Activated CD4-positive, alpha-beta T cell treated with anti-CD3 and anti-CD28 coated beads for 36 hours (primary cell): ENCODE results near the gene SERPINA1. TPM values are rescaled to one million over a fixed set of nuclear protein-coding genes. Genes with fewer than 3 reads are reported as not detected.

Experiments
- ATAC-seq: fragments of 200-7000 bp; cut with Tn5 transposase; one replicate; pipeline ENCODE4 v1.10.0; 2021; ENCODE audit warnings: mild to moderate bottlenecking, moderate library complexity
- CTCF ChIA-PET: fragments of 350-600 bp; sonication (Branson Sonifier 250); formaldehyde crosslinking; loops from one replicate; lab custom pipeline; 2021; ENCODE audit warnings: antibody characterized with exemption; lab: Charles Lee
- POLR2A ChIA-PET: fragments of 350-600 bp; sonication (Branson Sonifier 250); formaldehyde crosslinking; loops from one replicate; lab custom pipeline; 2021; ENCODE audit warnings: antibody characterized with exemption, inconsistent platforms; lab: Charles Lee
- DNase-seq: peaks from one replicate; pipeline ENCODE4 v3.0.0-alpha.2; 2020
- H3K27ac Mint-ChIP-seq: one replicate; pipeline ENCODE4 v1.8.0; 2021; ENCODE audit warnings: mixed read lengths
- H3K27me3 Mint-ChIP-seq: one replicate; pipeline ENCODE4 v1.8.0; 2021; ENCODE audit warnings: mixed read lengths
- H3K36me3 Mint-ChIP-seq: one replicate; pipeline ENCODE4 v1.8.0; 2021; ENCODE audit warnings: low read depth, mixed read lengths
- H3K4me1 Mint-ChIP-seq: one replicate; pipeline ENCODE4 v1.8.0; 2021; ENCODE audit warnings: mixed read lengths
- H3K4me3 Mint-ChIP-seq: one replicate; pipeline ENCODE4 v1.8.0; 2021; ENCODE audit warnings: mild to moderate bottlenecking, moderate library complexity, mixed read lengths
- H3K9me3 Mint-ChIP-seq: one replicate; pipeline ENCODE4 v1.8.0; 2021; ENCODE audit warnings: low read depth, mixed read lengths
- intact Hi-C, 2 experiments: fragments of 100-400 bp; cut with DNase I in 1 of 2; cut with micrococcal nuclease in 1 of 2; formaldehyde crosslinking; loops; one replicate each; pipeline versions ENCODE4 v1.14.2 to v1.15.1; 2022 to 2024; cut with DNase I, micrococcal nuclease
- total RNA-seq, 2 experiments: library from RNA; stranded (reverse); gene quantifications; one replicate each; pipeline ENCODE4 v1.2.3, GENCODE V29; 2021

The SERPINA1 gene
- total RNA-seq, 2 experiments from 2014 or later: 102 to 140 TPM

DNA sequence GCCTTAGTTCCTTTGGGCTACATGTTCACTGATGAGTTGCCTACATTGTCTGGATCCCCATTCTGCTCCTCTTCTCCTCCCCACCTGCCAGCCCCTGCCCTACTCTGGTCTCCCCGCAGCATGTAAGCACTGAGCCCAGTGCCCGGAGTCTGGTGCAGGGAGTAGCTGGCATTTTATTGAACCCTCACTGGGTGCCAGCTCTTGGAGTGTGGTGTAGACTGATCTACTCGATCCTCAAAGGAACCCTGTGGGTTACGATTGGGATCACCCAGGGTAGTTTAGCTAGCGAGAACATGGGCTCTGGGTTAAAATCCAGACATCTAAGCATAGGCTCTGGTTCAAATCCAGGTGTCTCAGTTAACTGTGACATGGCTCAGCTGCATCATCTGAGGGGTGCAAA, 56.9 kb downstream of the SERPINA1 start:
- Mint-ChIP-seq H3K4me3 (no peak overlapping the region), H3K36me3 (no peaks in the 10 kb centered on the region), H3K9me3 (no peaks in the 10 kb centered on the region), H3K27me3 (peaks cover 6% of the 10 kb centered on the region), H3K27ac (no peak overlapping the region), H3K4me1 (no peaks in the 10 kb centered on the region)
- ChIA-PET POLR2A (no interaction called here), CTCF (interaction anchor here (1.1 to 2.0 kb wide), 3 partner anchors 8 to 217 kb away, joined by 3 to 6 read pairs (median 3); partner anchors contain the start of gene SERPINA6)
- intact Hi-C loops: no loop called here
- ATAC-seq (no peak), DNase-seq (no peak)

DNA sequence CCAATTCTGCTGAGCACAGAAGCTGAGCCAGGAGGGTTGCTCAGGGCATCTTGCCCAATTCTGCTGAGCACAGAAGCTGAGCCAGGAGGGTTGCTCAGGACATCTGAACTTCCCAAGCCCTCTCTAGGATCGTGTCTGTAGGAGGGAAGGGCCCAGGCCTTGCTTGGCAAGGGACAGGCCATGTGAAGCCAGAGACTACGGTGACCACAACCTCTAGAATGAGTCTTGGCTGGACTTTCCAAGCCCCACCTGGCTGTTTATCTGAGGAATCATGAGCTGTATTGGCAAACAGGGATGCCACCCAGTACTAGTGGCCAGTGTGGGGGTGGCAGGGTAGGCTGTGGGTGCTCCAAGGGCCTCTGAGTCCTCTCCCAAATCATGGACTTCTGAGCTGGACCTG, 57.5 kb downstream of the SERPINA1 start:
- H3K9me3 Mint-ChIP-seq: no peaks in the 10 kb centered on the region
- ChIA-PET CTCF (interaction anchor here (1.2 to 2.0 kb wide), 2 partner anchors 9 to 218 kb away, joined by 3 to 6 read pairs; no protein-coding TSS in a partner anchor), POLR2A (no interaction called here)
- peaks cover 6% of the 10 kb centered on the region for H3K27me3 Mint-ChIP-seq
- no peaks in the 10 kb centered on the region for H3K4me1 Mint-ChIP-seq
- intact Hi-C loops: no loop called here
- ATAC-seq: no peak
- no peak overlapping the region for H3K27ac Mint-ChIP-seq
- no peaks in the 10 kb centered on the region for H3K36me3 Mint-ChIP-seq
- no peak overlapping the region for H3K4me3 Mint-ChIP-seq
- no peak for DNase-seq

DNA sequence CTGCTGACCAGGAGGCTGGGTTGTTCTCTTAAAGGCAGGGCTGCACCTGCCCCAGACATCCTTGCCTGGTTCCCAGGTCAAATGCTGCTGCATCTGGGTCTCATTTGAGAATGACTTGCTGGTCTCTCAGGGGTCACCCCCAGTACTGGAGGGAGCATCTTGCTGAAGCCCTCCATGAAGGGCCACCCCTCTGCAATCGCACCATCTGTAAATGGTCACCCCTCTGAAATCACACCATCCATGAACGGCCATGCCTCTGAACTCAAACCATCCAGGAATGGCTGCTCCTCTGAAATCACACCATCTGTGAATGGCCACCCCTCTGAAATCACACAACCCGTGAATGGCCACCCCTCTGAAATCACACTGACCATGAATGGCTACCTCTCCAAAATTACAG, 58.0 kb downstream of the SERPINA1 start:
- CTCF ChIA-PET: interaction anchor here (0.9 to 2.0 kb wide), 4 partner anchors 9 to 218 kb away, joined by 3 to 6 read pairs (median 4); no protein-coding TSS in a partner anchor
- POLR2A ChIA-PET: no interaction called here
- intact Hi-C loops: no loop called here
- no peaks in the 10 kb centered on the region for H3K4me1 Mint-ChIP-seq
- H3K36me3 Mint-ChIP-seq: no peaks in the 10 kb centered on the region
- H3K4me3 Mint-ChIP-seq: no peak overlapping the region
- ATAC-seq (no peak), DNase-seq (no peak)
- H3K27ac Mint-ChIP-seq: no peak overlapping the region
- no peaks in the 10 kb centered on the region for H3K9me3 Mint-ChIP-seq
- peaks cover 6% of the 10 kb centered on the region for H3K27me3 Mint-ChIP-seq

DNA sequence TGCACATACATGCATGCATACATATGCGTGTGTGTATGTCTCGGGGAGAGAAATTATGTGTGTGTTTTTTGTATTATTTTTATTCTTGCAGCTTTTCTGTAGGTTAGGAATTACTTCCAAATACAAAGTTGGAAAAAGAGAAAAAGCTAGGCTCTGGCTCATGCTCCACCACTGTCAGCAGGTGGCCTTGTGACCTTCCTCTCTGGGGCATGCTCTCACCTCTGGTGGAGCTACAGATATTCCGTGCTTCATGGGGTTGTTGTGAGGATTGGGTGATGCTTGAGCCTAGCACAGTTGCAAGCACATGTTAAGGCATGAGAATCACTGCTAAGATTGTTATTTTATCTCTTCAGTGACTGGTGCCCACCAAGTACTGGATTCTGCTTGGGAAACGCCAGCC, 58.5 kb downstream of the SERPINA1 start:
- H3K36me3 Mint-ChIP-seq: no peaks in the 10 kb centered on the region
- no peak overlapping the region for H3K4me3 Mint-ChIP-seq
- POLR2A ChIA-PET: no interaction called here
- ATAC-seq (no peak), DNase-seq (no peak)
- no peak overlapping the region for H3K27ac Mint-ChIP-seq
- H3K9me3 Mint-ChIP-seq: no peaks in the 10 kb centered on the region
- peaks cover 6% of the 10 kb centered on the region for H3K27me3 Mint-ChIP-seq
- CTCF ChIA-PET: interaction anchor here (0.6 to 2.0 kb wide), 4 partner anchors 8 to 156 kb away, joined by 3 to 6 read pairs (median 4); no protein-coding TSS in a partner anchor
- intact Hi-C loops: no loop called here
- no peaks in the 10 kb centered on the region for H3K4me1 Mint-ChIP-seq

DNA sequence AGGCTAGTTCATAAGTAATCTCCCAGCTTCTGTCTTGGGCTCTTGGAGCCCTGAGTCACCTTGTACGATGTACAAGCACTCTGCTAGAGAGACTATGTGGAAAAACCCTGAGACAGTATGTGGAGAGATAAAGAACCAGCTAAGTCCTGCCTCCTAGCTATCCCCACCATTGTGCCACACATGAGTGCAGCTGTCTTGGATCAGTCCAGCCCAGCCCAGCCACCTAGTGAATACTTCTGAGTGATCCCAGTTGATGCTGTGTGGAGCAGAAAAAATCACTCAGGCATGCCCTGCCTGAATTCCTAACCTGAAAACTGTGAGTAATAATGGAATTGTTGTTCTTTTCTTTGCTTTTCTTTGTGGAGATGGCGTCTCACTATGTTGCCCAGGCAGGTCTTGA, 60.2 kb downstream of the SERPINA1 start:
- H3K36me3 Mint-ChIP-seq: no peaks in the 10 kb centered on the region
- no peak overlapping the region for H3K4me3 Mint-ChIP-seq
- intact Hi-C loops: no loop called here
- POLR2A ChIA-PET: no interaction called here
- no peaks in the 10 kb centered on the region for H3K9me3 Mint-ChIP-seq
- CTCF ChIA-PET: interaction anchor here (0.5 kb wide), 1 partner anchor 56 kb away, joined by 3 read pairs; no protein-coding TSS in a partner anchor
- no peaks in the 10 kb centered on the region for H3K4me1 Mint-ChIP-seq
- DNase-seq: no peak
- H3K27ac Mint-ChIP-seq: no peak overlapping the region
- peaks cover 3% of the 10 kb centered on the region for H3K27me3 Mint-ChIP-seq
- no peak for ATAC-seq

Other genes starting within 250 kb of the SERPINA1 start
- gene PPP4R4, start 214.3 kb downstream of the SERPINA1 start, total RNA-seq: 10 to 100 TPM; 21.4 TPM
- not detected for gene SERPINA10, start 95.3 kb downstream of the SERPINA1 start, total RNA-seq
- not detected for gene SERPINA6, start 65.3 kb downstream of the SERPINA1 start, total RNA-seq
- gene SERPINA2, start 21.9 kb downstream of the SERPINA1 start, total RNA-seq: not detected
- not detected for gene SERPINA11, start 64.2 kb upstream of the SERPINA1 start, total RNA-seq
- gene SERPINA9, start 87.6 kb upstream of the SERPINA1 start, total RNA-seq: not detected
- not detected for gene SERPINA12, start 120.9 kb upstream of the SERPINA1 start, total RNA-seq
- gene SERPINA4, start 172.8 kb upstream of the SERPINA1 start, total RNA-seq: not detected
- not detected for gene SERPINA5, start 192.8 kb upstream of the SERPINA1 start, total RNA-seq
- not detected for gene SERPINA3, start 223.8 kb upstream of the SERPINA1 start, total RNA-seq